AG04450 (cell line): ENCODE data around the gene UNC5CL. TPM values are rescaled to one million over a fixed set of nuclear protein-coding genes. Genes with fewer than 3 reads are reported as not detected.

Experiments
- CTCF ChIA-PET: fragments of 300-600, 350-600 bp; formaldehyde crosslinking; extraction: SDS; loops from one replicate; lab custom pipeline; 2022; ENCODE audit warnings: antibody characterized with exemption, inconsistent platforms; lab: Charles Lee
- POLR2A ChIA-PET: fragments of 350-600 bp; formaldehyde crosslinking; extraction: SDS; loops from one replicate; lab custom pipeline; 2021; ENCODE audit warnings: antibody characterized with exemption, inconsistent platforms; lab: Yijun Ruan, JAX
- DNase-seq: peaks from one replicate; pipeline ENCODE4 v3.0.0-alpha.2; 2011; ENCODE audit warnings: low read depth, low spot score
- H3K27ac ChIP-seq: one replicate; pipeline ENCODE4 v1.5.1; 2012; ENCODE audit warnings: low read depth, low read length, control low read depth
- H3K27me3 ChIP-seq: one replicate; pipeline ENCODE4 v1.6.0; 2012; ENCODE audit warnings: low read length; ENCODE audit not compliant: control insufficient read depth, insufficient read depth
- H3K4me3 ChIP-seq: 2 replicates; pipeline ENCODE4 v1.5.1; 2011; ENCODE audit warnings: mild to moderate bottlenecking, low read depth, low read length, control low read depth
- H3K9me3 ChIP-seq: 2 replicates; pipeline ENCODE4 v1.5.1; 2012; ENCODE audit warnings: low read length; ENCODE audit not compliant: control insufficient read depth, insufficient read depth
- CTCF ChIP-seq: IDR thresholded peaks from 2 replicates; pipeline ENCODE4 v1.5.1; 2011; ENCODE audit warnings: low read depth, low read length, control low read depth, inconsistent platforms
- polyA plus RNA-seq: library from polyadenylated mRNA; depleted of rRNA; stranded (reverse); fragments of >200 nt; gene quantifications from 2 replicates; pipeline ENCODE4 v1.2.3, GENCODE V29; 2011

Gene UNC5CL
- polyA plus RNA-seq, 1 experiment: 0.02 TPM

GRCh38 chr6:41042226-41043055 is 3.4 kb upstream of the UNC5CL start, which contains the start of gene TSPO2:
Gene TSPO2, plus strand, starts transcription at chr6:41042467. Its CDS starts 519 bp downstream, at chr6:41042986.
- no peak for DNase-seq
- no peaks in the 10 kb centered on the region for H3K9me3 ChIP-seq
- ChIA-PET CTCF (interaction anchor here (1.0 kb wide), 1 partner anchor 15 kb away, joined by 3 read pairs; no protein-coding TSS in a partner anchor), POLR2A (no interaction called here)
- no peak for TF ChIP-seq CTCF
- H3K27ac ChIP-seq: no peak within 1 kb of the TSS
- no peak within 1 kb of the TSS for H3K4me3 ChIP-seq
- H3K27me3 ChIP-seq: peaks cover 15% of the 10 kb centered on the region

GRCh38 chr6:41040940-41041536 is 2.0 kb upstream of the UNC5CL start:
- ChIA-PET CTCF (interaction anchor here (0.7 to 6.2 kb wide), 9 partner anchors 9 to 146 kb away, joined by 3 to 51 read pairs (median 3); no protein-coding TSS in a partner anchor), POLR2A (no interaction called here)
- Histone ChIP-seq H3K27ac (no peak overlapping the region), H3K9me3 (no peaks in the 10 kb centered on the region), H3K27me3 (peaks cover 20% of the 10 kb centered on the region), H3K4me3 (no peak overlapping the region)
- no peak for DNase-seq
- TF ChIP-seq CTCF: no peak

- DNase-seq: no peak
- ChIA-PET CTCF (interaction anchor here (0.7 to 6.2 kb wide), 13 partner anchors 12 to 1059 kb away, joined by 3 to 51 read pairs (median 3); no protein-coding TSS in a partner anchor), POLR2A (no interaction called here)
- Histone ChIP-seq H3K9me3 (no peaks in the 10 kb centered on the region), H3K4me3 (no peak overlapping the region), H3K27ac (no peak overlapping the region), H3K27me3 (peaks cover 20% of the 10 kb centered on the region)
- TF ChIP-seq CTCF: no peak
Observed at GRCh38 chr6:41040101-41040939, 1.3 kb upstream of the UNC5CL start.

- no peak for TF ChIP-seq CTCF
- CTCF ChIA-PET: interaction anchor here (6.2 kb wide), 1 partner anchor 10 kb away, joined by 51 read pairs; no protein-coding TSS in a partner anchor
- POLR2A ChIA-PET: no interaction called here
Observed at GRCh38 chr6:41038205-41038604, 816 bp downstream of the UNC5CL start.

More at GRCh38 chr6:41038205-41038604, 816 bp downstream of the UNC5CL start:
- DNase-seq: no peak
- Histone ChIP-seq H3K4me3 (no peak overlapping the region), H3K27me3 (peaks cover 19% of the 10 kb centered on the region), H3K27ac (no peak overlapping the region), H3K9me3 (no peaks in the 10 kb centered on the region)
